NCI-H2107 (cell line): Measurements from ENCODE around the gene SP1.

Experiments used
- DNase-seq: peaks from one replicate; lab custom pipeline; 2025; lab: John Stamatoyannopoulos, UW

SP1 gene

DNA sequence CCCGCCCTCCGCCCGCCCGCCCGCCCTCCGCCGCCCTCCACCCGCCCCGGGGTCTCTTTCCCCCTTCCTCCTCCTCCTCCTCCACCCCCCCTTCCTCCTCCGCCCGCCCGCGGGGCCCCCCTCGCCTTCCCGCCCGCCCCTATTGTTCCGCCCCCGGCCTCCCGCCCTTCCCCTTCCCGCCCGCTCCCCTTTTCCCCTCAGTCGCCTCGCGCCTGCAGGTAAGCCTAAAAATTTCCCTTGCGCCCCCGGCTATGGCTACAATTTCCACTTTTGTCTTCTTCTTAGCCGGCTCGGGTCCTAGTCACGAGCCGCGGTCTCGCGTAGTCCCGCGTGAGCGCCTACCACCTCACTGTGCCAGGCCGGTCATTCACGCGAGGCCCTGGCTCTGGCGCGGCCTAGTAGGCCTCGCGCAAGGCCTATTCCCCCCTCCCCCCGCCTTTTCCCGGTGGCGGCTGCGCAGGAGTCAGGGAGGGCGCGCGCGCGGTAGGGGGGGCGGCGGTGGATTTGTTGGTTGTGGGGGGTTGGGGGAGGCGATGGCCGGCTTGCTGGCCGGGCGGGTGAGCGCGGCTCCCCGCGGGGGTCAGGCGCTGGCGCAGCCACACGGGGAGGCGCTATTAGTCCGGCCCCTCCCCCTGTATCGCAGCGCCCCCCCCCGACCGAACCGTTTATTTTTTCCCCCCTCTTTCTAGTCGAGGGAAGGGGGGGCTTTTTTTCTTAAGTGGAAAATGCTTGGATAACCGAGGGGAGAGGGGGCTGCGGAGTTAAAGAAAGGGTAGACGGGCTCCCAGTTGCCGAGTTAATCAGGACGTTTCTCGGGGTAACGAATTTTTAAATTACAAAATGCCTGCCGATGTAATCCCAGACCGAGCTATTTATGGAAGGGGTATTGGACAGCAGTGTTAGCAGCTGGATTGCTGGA lies 72.4 kb downstream of the SP1 start:
- DNase-seq: peak; percentile 43

DNA sequence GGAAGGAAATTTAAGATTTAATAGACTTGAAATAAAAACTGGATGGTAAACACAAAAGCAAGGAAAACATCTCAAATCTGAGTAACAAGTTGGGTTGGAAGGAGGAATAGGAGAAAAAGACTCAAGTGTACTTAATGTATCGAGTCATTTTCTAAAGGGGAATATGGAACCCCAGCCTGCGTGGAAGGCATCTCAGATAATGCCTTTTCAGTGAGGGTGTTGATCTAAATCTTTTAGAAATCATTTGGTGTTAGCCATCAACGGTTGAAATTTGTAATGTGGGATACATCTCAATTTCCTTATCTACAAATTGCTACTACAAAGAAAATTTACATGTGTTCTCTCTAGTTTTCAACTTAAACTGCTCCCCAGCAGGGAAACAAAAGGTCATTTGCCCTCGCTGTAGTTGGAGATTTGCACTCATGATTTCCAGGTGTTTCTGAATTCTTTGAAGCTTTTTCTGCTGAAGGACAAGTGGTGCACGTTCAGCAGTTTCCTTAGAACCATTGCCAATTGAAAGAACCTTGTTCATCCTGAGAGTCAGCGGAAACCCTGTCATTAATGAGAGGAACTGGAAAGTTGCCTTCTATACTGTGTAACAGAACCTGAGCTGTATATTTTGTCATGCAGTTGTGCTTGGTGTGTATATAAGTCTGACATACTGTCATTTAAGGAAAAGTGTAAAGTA lies 74.1 kb downstream of the SP1 start:
- DNase-seq: no peak

DNA sequence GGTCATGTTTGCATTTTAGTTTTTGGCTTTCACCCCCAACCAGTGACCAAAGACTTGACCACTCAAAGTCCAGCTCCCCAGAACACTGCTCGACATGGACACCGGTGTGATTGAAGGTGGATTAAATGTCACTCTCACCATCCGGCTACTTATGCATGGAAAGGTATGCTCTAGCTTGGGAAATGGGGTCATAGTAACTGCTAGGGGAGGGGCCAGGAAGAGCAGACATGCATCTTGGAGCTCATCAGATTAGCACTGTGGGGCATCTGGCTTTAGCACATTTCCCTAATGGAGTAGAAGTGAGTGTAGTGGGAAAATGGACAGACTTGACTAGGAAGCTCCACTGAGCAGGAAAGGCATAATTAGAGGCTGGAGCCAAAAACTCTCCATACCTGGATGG lies 74.7 kb downstream of the SP1 start:
- no peak for DNase-seq

DNA sequence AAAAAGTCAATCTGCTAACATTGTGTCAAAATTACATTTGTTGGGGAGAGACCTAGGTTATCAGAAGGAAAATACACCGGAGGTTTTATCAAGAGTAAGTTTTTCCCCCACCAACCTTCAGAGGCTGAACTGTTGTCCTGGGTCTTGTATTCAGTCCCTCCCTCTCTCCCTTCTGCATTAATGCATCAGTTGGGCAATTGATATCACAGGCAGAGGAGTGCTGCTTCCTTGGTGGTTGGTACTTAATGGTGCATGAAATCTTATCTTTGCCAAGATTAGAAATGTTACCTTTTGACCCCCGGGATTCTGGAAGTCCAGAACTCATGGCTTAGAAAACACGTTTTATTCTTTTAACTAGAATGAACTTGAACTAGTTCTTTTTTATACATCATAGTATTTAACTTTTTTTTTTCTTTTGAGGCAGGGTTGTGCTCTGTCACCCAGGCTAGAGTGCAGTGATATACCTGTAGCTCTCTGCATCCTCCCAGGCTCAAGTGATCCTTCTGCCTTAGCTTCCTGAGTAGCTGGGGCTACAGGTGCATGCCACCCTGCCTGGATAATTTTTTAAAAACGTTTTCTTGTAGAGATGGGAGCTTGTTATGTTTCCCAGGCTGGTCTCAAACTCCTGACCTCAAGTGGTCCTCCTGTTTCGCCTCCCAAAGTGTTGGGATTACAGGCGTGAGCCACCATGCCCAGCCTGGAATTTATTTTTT lies 76.8 kb downstream of the SP1 start:
- no peak for DNase-seq

DNA sequence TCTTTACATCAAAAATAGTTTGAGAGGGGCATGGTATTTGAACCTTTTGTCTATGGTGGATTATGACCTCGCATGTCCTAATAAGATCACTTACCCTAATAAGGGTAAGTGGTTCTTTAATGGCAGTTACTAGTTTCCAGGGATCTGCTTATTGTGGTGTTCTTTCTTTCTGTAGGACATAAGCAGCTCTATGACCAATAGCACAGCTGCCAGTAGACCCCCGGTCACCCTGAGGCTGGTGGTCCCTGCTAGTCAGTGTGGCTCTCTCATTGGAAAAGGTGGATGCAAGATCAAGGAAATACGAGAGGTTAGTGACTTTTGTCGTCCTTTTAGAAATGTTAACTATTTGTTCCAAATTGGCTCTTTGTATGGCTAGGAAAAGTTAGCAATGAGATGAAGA lies 79.1 kb downstream of the SP1 start:
- no peak for DNase-seq

DNA sequence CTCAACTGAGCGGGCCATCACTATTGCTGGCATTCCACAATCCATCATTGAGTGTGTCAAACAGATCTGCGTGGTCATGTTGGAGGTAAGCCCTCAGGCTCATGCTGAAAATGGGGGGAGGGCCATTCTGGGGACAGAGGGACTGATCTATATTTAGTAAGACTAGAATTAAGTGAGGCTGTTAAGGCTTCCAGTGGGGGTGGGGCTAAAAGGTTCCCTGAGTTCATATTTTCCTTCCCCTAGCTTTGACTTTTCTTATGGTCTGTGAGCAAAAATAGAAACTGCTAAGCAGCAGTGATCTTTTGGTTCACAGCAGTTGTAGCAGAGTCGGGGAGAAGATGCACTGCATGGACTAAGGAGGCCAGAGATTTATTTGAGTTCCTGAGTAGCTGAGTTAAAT lies 81.1 kb downstream of the SP1 start:
- DNase-seq: no peak

DNA sequence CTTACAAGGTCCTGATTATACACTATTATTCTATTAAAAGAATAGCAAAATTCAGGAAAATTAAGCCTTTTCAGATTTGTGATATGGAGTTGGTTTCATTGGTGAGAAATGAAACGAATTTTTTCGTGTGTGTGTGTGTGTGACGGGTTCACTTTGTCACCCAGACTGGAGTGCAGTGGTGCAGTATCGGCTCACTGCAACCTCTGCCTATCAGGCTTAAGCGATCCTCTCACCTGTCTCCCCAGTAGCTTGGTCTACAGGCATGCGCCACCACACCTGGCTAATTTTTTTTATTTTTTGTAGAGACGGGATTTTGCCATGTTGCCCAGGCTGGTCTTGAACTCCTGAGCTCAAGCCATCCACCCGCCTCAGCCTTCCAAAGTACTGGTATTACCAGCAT lies 81.6 kb downstream of the SP1 start:
- DNase-seq: no peak

DNA sequence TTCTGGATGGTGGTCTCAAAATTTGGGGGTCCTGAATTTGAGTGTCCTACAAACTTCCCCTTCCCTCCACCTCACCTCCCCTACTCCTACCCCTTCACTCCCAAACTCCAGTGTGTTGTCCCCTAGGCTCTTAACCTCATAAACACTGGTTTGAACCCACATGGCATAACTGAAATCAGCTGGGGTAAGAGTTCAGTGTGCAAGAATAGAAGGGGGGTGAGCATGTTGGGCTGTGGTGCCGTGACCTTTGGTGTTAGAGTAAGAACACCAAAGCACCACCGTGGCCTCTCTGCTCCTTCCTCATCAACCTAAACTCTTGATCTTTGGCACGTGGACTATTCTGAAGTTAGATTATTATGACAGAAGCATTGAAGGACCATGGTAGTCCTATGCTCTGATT lies 83.0 kb downstream of the SP1 start:
- no peak for DNase-seq

DNA sequence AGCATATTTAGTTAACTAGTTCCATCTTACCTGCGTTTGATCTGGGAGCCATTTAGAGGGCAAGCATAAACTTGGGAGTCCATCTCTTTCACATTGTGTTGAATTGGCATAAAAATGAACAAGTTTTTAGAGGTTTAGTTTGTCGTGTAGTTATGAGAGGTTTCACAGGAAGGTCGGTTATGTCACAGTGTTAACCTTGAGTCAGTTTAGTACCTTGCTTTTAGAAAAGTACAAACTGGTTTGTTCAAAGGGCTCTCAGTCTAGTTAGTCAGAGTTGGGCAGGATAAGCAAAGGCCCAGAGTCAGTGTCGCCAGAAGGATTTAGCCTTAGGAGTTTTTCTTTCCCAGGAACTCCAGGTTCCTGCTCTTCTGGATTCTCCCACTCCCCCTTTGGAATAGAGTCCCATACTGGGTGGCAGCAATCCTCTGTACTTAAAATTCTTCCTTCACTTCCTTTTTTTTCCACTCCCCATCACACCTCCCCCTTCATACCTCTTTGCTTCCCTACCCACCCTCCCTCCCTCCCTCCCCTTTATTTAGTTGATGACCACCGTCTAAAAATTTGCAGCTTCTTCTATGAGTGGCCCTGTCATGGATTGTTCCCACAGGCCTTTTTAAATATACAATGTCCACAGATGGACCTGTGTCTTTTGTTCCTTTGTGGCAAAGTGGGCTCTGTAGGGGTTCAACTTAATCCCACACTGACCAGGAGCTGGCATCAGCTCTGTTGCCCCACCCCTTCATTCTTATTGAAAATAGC lies 84.0 kb downstream of the SP1 start:
- DNase-seq: no peak

DNA sequence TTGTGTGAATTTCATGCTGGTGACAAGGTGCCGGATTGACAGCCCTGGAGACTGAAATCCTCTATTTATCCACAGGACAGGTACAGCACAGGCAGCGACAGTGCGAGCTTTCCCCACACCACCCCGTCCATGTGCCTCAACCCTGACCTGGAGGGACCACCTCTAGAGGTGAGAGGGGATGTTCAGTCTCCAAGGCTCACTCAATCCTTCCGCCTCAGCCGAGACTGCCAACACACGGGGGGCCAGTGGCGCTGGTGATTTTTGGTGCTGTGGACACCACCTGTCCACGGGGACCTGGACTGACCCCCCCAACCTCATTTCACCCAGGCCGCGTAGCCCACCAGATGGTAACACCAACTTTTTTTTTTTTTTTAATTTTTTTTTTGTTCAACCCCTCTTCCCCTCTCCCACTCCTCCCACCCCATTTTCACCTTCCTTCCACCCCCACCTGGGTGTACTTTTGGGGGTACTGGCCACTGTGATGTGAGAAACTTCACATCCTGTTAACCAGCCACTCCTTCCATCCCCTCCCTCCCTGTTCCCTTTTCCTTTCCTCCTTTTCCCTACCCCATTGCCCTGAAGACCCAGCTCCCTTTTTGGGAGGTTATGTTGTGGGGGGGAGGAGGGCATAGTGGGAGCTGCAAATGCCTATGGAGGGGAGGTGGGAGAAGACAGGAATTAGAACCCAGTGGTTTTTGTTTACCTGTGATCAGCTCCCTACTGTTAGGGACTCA lies 84.9 kb downstream of the SP1 start:
- no peak for DNase-seq

DNA sequence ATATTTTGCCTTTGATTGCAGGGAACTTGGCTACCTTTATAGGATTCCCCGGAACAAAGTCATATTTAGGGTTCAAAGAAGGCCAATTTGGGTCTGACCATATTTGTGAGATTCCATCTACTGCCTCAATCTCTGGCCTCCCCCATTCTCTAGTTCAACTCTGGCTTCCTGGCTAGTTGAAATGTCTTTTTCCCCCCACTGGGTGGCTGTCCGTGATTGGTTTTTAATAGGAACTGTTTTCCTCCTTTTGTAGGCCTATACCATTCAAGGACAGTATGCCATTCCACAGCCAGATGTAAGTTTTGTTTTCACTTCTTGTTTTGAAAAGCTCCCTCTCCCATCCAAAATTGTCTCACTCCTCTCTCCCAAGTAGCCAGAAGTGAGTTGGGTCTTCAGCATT lies 85.7 kb downstream of the SP1 start:
- no peak for DNase-seq
